ENCODE results near the gene TRH. TPM values are rescaled to one million over a fixed set of nuclear protein-coding genes. Genes with fewer than 3 reads are reported as not detected.

Gene TRH, protein sequence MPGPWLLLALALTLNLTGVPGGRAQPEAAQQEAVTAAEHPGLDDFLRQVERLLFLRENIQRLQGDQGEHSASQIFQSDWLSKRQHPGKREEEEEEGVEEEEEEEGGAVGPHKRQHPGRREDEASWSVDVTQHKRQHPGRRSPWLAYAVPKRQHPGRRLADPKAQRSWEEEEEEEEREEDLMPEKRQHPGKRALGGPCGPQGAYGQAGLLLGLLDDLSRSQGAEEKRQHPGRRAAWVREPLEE
- not detected for polyA plus RNA-seq (ENCODE audit: low read depth in 6 of 6)

DNA sequence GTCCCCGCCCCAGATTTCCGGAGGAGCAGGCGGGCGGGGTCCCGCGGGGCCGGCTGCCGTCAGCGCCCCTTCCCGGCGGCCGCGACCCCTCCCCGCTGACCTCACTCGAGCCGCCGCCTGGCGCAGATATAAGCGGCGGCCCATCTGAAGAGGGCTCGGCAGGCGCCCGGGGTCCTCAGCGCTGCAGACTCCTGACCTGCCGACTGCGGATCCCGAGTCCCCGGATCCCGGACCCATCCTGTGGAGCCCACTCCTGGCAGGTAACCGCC lies at the start of gene TRH:
TSS of gene TRH (plus strand) at position 157 of the 269 bp plus-strand sequence. CDS start 1,097 bp downstream, outside the sequence.
- no peaks in the 10 kb centered on the region for H3K9me3 Mint-ChIP-seq
- ATAC-seq (ENCODE audit: low read depth in 2 of 2) (peak; percentile 10 to 14), DNase-seq (no peak)
- H3K4me1 Mint-ChIP-seq: peaks cover 9 to 19% (median 14%) of the 10 kb centered on the region in 3 donors
- H3K27me3 Mint-ChIP-seq: peaks cover 46 to 75% (median 74%) of the 10 kb centered on the region in 3 donors
- H3K36me3 Mint-ChIP-seq: peaks cover 0 to 8% of the 10 kb centered on the region in 2 donors
- H3K27ac Mint-ChIP-seq: peak within 1 kb of the TSS in 2 of 6 donors; percentile 19 to 35
- H3K4me3 Mint-ChIP-seq: peak within 1 kb of the TSS; percentile 71 to 91 (median 84)

DNA sequence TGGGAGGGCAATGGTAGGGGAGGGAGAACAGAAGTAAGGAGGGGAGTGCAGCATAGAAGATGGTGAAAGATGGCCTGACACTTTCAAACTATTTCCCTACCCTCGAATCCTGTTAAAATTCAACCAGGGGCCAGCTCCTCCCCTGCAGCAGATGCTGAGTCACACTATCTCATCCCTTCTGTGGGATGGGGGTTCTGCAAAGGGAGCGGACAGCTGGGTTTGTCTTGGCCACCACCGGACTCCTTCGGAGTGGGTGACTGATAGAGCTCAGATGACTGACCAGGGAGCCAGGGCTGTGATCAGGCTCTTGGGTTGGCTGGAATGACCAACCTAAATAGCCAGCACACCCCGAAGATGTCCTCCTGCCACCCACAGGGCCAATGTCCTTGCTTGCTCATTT lies 47.4 kb upstream of the TRH start:
- Mint-ChIP-seq H3K4me3 (no peak overlapping the region), H3K27ac (no peak overlapping the region), H3K36me3 (peaks cover 12 to 28% of the 10 kb centered on the region in 2 donors), H3K27me3 (peaks cover 0 to 19% (median 7%) of the 10 kb centered on the region in 3 donors), H3K4me1 (no peaks in the 10 kb centered on the region), H3K9me3 (peaks cover 13 to 50% (median 36%) of the 10 kb centered on the region in 7 donors)
- DNase-seq: no peak
- no peak for ATAC-seq (ENCODE audit: low read depth in 2 of 2)

DNA sequence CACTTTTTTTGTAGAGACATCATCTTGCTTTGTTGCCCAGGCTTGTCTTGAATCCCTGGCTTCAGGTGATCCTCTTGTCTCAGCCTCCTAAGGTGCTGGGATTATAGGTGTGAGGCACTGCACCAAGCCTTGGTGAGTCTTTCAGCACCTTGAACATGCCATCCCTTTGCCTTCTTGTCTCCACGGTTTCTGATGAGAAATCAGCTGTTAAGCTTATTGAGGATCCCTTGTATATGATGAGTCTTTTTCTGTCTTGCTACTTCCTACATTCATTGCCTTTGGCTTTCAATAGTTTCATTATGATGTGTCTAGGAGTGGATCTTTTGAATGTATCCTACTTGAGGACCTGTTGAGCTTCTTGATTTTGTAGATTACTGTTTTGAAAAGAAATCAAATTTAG lies 45.1 kb upstream of the TRH start:
- Mint-ChIP-seq H3K36me3 (peaks cover 7 to 20% of the 10 kb centered on the region in 2 donors), H3K4me3 (no peak overlapping the region), H3K9me3 (peaks cover 9 to 36% (median 23%) of the 10 kb centered on the region in 7 donors), H3K27me3 (peaks cover 0 to 15% (median 7%) of the 10 kb centered on the region in 3 donors), H3K27ac (no peak overlapping the region), H3K4me1 (peaks cover 0 to 3% (median 0%) of the 10 kb centered on the region in 3 donors)
- no peak for DNase-seq
- ATAC-seq (ENCODE audit: low read depth in 2 of 2): no peak

DNA sequence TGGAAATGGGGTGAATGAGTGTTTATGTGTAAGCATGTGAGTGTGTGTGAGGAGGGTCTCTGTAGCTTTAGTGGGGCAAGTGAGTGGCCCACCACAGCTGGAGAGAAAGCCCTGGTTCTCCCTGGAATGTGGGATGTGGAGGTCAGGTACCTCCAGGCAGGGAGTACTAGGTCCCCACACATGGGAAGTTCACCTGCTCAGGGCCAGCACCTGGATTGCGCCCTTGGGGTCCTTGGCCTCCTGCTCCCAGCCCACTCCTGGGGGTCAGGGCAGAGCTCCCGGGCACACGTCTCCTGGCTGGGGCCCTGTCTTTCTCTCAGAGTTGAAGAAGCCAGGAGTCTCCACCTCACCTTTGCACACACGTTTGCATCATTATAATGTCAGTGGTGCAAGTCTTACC lies 41.0 kb upstream of the TRH start:
- Mint-ChIP-seq H3K27me3 (peaks cover 0 to 17% (median 12%) of the 10 kb centered on the region in 3 donors), H3K9me3 (peaks cover 5 to 20% (median 13%) of the 10 kb centered on the region in 7 donors)

DNA sequence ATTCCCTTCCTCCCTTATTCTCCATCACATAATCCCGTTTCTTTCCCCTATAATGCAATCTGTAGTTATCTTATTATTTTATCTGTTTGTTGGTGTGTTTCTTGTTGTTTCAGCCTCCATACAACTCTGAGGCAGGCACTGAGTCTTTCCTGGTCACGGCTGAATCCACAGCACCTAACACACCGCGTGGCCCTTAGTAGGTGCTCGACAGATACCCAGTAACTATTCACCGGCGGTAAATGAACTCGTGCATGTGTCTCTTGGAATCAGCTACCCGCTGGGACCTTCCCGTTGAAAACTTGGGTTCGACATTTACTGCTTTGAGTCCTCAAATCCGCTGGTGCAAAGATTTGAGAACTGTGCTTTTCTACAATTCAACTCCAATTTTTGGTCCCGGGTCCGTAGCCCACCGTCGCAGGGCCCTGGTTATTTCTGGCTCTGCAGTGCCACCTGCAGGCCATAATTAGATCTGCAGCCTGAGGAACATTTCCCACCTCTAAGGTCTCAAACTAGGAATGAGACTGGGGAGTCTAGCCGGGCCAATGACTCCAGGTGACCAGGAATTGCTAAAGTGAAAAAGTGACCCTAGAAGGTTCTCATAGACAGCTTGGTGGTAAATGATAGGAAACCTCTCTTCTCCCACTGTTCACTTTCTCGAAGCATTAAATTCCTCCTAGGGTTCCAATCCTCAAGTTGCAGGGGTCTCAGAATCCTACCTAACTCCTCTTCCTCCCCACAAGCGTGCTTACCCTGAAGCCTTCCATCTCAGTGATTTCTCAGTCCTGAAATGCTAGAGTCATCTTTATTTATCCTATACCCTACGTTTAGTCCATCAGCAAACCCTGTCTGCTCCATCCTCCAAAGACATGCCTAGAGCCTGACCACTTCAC lies 40.0 kb upstream of the TRH start:
- peak in 1 of 2 donors; percentile 34 for ATAC-seq (ENCODE audit: low read depth in 2 of 2)
- Mint-ChIP-seq H3K36me3 (peaks cover 3 to 4% of the 10 kb centered on the region in 2 donors), H3K27me3 (peaks cover 0 to 24% (median 17%) of the 10 kb centered on the region in 3 donors), H3K4me1 (peaks cover 0 to 7% (median 0%) of the 10 kb centered on the region in 3 donors), H3K27ac (peak overlapping the region in 2 of 6 donors; percentile 1 to 2), H3K9me3 (peaks cover 3 to 14% (median 10%) of the 10 kb centered on the region in 7 donors), H3K4me3 (no peak overlapping the region)
- DNase-seq: peak; percentile 20

More for the DNA sequence above, 41.0 kb upstream of the TRH start:
- ATAC-seq (ENCODE audit: low read depth in 2 of 2) (no peak), DNase-seq (no peak)
- Mint-ChIP-seq H3K4me3 (no peak overlapping the region), H3K4me1 (peaks cover 0 to 7% (median 0%) of the 10 kb centered on the region in 3 donors), H3K36me3 (peaks cover 4 to 7% of the 10 kb centered on the region in 2 donors), H3K27ac (no peak overlapping the region)

DNA sequence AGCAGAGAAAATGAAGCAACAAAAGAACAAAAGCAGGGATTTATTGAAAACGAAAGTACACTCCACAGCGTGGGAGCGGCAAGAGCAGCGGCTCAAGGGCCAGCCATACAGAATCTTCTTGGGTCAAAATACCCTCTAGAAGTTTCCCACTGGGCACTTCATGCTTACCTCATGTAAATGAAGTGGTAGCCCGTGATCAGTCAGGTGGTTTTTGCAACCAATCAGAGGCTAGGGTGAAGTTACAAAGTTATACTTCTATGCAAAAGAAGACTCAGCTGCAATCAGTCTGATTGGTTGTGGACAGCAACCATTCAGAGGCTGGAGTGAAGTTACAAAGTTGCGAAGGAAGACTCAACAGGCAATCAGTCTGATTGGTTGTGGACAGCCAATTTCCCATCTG lies 37.8 kb upstream of the TRH start:
- no peak for DNase-seq
- Mint-ChIP-seq H3K27ac (no peak overlapping the region), H3K4me3 (peak overlapping the region; percentile 42 to 78 (median 70)), H3K4me1 (peaks cover 0 to 7% (median 0%) of the 10 kb centered on the region in 3 donors), H3K27me3 (peaks cover 0 to 24% (median 17%) of the 10 kb centered on the region in 3 donors), H3K36me3 (no peaks in the 10 kb centered on the region), H3K9me3 (no peaks in the 10 kb centered on the region)
- ATAC-seq (ENCODE audit: low read depth in 2 of 2): peak; percentile 48 to 55

DNA sequence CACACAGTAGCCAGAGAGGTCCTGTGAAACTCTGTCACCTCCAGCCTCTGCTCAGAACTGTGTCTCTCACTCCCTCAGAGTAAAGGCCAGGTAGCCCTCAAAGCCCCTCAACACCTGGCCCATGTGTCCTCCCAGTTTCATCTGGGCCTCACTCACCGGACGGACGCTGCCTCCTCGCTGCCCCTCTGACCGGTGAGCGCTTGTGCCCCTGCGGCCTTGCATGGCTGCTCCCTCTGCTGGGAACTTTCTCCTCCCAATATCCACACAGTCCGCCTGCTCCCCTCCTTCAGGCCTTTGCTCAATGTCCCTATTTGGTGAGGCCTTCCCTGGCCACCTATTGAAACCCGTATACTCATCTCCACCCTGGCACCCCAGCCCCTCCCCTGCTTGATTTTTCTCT lies 36.8 kb upstream of the TRH start:
- Mint-ChIP-seq H3K27ac (peak overlapping the region in 2 of 6 donors; percentile 57 to 58), H3K9me3 (no peaks in the 10 kb centered on the region), H3K4me1 (peaks cover 0 to 7% (median 6%) of the 10 kb centered on the region in 3 donors)

DNA sequence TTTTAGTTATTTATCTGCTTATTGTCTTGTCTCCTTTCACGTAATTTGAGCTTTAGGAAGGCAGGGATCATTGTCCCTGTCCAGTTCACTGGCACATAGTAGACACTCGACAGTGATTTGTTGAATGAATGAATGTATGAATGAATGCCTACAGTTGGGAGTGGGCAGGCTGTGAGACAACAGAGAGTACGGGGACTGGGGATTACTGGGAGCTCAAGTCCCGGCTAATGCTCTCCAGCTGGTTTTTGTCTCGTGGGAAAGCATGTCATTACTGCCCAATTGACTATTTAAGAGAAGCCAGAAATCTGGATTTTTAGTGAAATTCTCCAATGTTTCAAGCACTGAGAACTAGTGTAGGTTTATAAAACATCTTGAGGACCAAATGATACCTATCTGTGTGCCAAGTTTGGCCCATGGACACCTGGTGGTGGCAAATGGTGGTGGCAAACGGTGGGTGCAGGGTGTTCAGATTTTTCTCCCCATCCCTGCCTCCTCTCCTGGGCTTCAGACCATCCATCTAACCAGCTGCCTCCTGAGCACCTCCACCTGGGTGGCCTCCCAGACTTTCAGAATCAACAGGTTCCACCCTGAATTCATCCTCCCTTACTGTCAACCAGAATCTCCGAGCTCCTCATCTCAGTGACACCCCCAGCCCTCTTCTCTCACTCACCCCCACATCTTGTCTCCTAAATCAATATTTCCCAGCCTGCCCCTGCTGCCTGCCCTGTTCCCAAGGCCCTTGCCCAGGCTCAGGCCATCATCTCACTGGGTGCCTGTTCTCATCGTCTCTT lies 36.2 kb upstream of the TRH start:
- Mint-ChIP-seq H3K9me3 (no peaks in the 10 kb centered on the region), H3K27ac (peak overlapping the region in 1 of 6 donors; percentile 57), H3K27me3 (peaks cover 0 to 31% (median 24%) of the 10 kb centered on the region in 3 donors)

More for the DNA sequence above, 36.8 kb upstream of the TRH start:
- Mint-ChIP-seq H3K36me3 (no peaks in the 10 kb centered on the region), H3K4me3 (peak overlapping the region in 2 of 8 donors; percentile 6 to 58), H3K27me3 (peaks cover 0 to 31% (median 24%) of the 10 kb centered on the region in 3 donors)
- ATAC-seq (ENCODE audit: low read depth in 2 of 2) (no peak), DNase-seq (no peak)

DNA sequence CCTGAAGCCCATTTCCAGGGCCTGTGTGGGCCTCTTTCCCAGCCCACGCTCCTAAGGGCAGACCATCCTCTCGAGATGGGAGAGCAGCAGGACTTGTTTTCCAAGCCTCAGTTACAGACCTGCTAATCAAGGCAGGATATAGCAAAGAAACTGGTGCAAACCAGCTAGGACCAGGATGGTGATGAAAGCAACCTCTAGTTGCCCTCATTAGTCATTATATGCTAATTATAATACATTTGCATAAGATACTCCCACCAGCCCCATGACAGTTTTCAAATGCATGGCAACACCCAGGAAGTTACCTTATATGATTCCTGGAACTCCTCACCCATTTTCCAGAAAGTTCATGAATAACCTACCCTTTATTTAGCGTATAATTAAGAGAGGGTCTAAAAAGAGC lies 34.4 kb upstream of the TRH start:
- H3K4me3 Mint-ChIP-seq: peak overlapping the region in 1 of 8 donors; percentile 35
- H3K9me3 Mint-ChIP-seq: peaks cover 0 to 4% (median 0%) of the 10 kb centered on the region in 7 donors
- peaks cover 0 to 6% (median 3%) of the 10 kb centered on the region in 3 donors for H3K4me1 Mint-ChIP-seq
- DNase-seq: no peak
- H3K27me3 Mint-ChIP-seq: peaks cover 0 to 35% (median 21%) of the 10 kb centered on the region in 3 donors
- no peaks in the 10 kb centered on the region for H3K36me3 Mint-ChIP-seq
- no peak overlapping the region for H3K27ac Mint-ChIP-seq
- ATAC-seq (ENCODE audit: low read depth in 2 of 2): no peak

More for the DNA sequence above, 36.2 kb upstream of the TRH start:
- Mint-ChIP-seq H3K36me3 (no peaks in the 10 kb centered on the region), H3K4me3 (no peak overlapping the region), H3K4me1 (peaks cover 0 to 7% (median 6%) of the 10 kb centered on the region in 3 donors)
- DNase-seq (no peak), ATAC-seq (ENCODE audit: low read depth in 2 of 2) (no peak)

DNA sequence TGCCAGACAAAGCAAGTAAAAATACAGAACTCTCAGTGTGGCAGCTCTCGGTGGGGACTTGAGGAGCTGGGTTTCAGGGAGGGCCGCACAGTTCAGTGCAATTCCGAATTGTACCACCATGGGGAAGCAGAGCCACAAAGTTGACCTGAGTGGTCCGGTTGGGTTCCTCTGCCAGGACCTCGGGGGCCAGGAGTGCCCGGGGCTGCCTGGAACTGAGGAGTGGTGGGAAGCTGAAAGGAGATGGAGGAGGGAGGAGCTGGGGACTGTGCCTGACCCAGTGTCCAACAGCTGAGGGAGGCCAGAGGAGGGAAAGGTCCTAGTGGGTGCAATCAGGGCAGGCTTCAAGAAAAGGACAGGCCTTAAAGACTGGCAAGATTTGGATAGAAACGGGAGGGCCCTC lies 32.2 kb upstream of the TRH start:
- ATAC-seq (ENCODE audit: low read depth in 2 of 2) (peak; percentile 59 to 68), DNase-seq (peak; percentile 20)
- H3K36me3 Mint-ChIP-seq: no peaks in the 10 kb centered on the region
- peak overlapping the region in 1 of 8 donors; percentile 33 for H3K4me3 Mint-ChIP-seq
- H3K9me3 Mint-ChIP-seq: peaks cover 0 to 5% (median 2%) of the 10 kb centered on the region in 7 donors
- H3K27ac Mint-ChIP-seq: peak overlapping the region in 2 of 6 donors; percentile 6 to 16
- peaks cover 0 to 32% (median 19%) of the 10 kb centered on the region in 3 donors for H3K27me3 Mint-ChIP-seq
- peaks cover 0 to 6% (median 0%) of the 10 kb centered on the region in 3 donors for H3K4me1 Mint-ChIP-seq

DNA sequence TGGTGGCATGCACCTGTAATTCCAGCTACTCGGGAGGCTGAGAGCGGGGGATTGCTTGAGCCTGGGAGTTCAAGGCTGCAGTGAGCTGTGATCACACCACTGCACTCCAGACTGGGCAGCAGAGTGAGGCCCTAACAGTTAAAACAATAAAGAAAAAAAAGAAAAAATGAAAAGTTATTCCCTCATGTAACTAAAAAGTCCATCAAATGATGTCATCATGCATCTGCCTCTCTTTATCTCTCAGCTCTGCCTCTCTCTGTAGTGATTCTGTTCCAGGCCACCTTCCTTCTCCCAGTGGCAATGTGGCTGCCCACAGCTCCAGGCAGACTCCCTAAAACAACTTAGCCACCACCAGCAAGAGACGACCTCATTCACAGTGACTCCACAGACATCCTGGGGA lies 31.5 kb upstream of the TRH start:
- Mint-ChIP-seq H3K9me3 (peaks cover 0 to 5% (median 2%) of the 10 kb centered on the region in 7 donors), H3K4me1 (peaks cover 0 to 6% (median 0%) of the 10 kb centered on the region in 3 donors), H3K4me3 (no peak overlapping the region), H3K27me3 (peaks cover 0 to 34% (median 19%) of the 10 kb centered on the region in 3 donors), H3K36me3 (no peaks in the 10 kb centered on the region), H3K27ac (no peak overlapping the region)
- ATAC-seq (ENCODE audit: low read depth in 2 of 2) (no peak), DNase-seq (no peak)

DNA sequence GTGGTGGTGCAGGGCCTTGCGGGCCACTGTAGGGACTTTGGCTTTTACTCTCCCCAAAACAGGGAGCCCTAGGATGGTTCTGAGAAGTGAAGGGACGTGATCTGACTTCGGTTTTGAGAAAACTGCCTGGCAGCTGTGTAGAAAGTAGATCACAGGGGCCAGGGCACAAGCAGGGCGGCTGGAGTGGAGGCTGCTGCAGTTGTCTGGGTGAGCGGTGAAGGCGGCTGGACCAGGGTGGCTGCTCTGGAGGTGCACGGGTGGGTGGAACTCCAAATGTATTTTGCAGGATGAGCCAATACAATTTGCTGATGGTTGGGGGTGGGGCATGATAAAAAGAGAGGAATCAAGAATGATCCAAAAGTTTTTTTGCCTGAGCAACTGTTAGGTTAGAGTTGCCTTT lies 29.8 kb upstream of the TRH start:
- ATAC-seq (ENCODE audit: low read depth in 2 of 2) (no peak), DNase-seq (no peak)
- H3K4me3 Mint-ChIP-seq: no peak overlapping the region
- H3K9me3 Mint-ChIP-seq: peaks cover 0 to 5% (median 2%) of the 10 kb centered on the region in 7 donors
- H3K27ac Mint-ChIP-seq: no peak overlapping the region
- H3K4me1 Mint-ChIP-seq: peaks cover 0 to 6% (median 0%) of the 10 kb centered on the region in 3 donors
- peaks cover 0 to 25% (median 13%) of the 10 kb centered on the region in 3 donors for H3K27me3 Mint-ChIP-seq
- H3K36me3 Mint-ChIP-seq: no peaks in the 10 kb centered on the region

Measured in naive B cell (primary cell).